ENCODE results near the gene LMTK3. TPM values are rescaled to one million over a fixed set of nuclear protein-coding genes. Genes with fewer than 3 reads are reported as not detected.
A peak's percentile ranks its signal among the peaks of the same experiment; 100 is the strongest.
"Not testable (repeated sequence)": the region's sequence is repeated elsewhere in the genome, so short reads cannot be mapped to it uniquely, and the experiment has no call there.

The LMTK3 gene
- total RNA-seq, 4 donors from 2014 or later = 2.1 to 7.8 (median 2.8) TPM

DNA sequence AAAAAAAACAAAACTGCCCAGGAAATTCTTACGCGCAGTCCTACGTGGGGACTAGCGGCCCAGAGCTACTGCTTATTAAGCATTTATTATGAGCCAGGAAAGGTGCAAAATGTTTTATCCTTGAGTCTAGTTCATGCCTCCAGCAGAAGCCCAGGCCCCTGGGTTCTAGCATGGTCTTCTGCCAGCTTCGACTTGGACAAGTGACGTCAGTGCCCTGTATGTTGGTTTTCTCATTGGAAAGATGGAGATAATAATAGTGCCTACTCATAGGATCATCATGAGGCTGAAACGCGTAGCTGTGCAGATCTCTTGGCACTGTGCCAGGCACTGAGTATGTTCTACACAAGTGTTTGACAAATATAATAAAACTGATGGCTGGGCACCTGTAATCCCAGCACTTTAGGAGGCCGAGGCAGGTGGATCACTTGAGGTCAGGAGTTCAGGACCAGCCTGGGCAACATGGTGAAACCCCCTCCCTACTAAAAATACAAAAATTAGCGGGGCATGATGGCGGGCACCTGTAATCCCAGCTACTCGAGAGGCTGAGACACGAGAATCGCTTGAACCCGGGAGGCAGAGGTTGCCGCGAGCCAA, 28.0 kb upstream of the LMTK3 start:
- no peaks in the 10 kb centered on the region for H3K27me3 ChIP-seq
- H3K27ac ChIP-seq = peak overlapping the region in 1 of 4 donors; percentile 36
- H3K4me1 ChIP-seq = peaks cover under 1 to 38% (median 7%) of the 10 kb centered on the region in 3 donors
- TF ChIP-seq, protein P1, sequence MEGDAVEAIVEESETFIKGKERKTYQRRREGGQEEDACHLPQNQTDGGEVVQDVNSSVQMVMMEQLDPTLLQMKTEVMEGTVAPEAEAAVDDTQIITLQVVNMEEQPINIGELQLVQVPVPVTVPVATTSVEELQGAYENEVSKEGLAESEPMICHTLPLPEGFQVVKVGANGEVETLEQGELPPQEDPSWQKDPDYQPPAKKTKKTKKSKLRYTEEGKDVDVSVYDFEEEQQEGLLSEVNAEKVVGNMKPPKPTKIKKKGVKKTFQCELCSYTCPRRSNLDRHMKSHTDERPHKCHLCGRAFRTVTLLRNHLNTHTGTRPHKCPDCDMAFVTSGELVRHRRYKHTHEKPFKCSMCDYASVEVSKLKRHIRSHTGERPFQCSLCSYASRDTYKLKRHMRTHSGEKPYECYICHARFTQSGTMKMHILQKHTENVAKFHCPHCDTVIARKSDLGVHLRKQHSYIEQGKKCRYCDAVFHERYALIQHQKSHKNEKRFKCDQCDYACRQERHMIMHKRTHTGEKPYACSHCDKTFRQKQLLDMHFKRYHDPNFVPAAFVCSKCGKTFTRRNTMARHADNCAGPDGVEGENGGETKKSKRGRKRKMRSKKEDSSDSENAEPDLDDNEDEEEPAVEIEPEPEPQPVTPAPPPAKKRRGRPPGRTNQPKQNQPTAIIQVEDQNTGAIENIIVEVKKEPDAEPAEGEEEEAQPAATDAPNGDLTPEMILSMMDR (IDR thresholded peaks at IDR 0.05) = no peak
- TF ChIP-seq POLR2A (IDR thresholded peaks at IDR 0.05) = no peak
- H3K4me3 ChIP-seq = no peak overlapping the region
- 59 to 60% methylated on average over 14 to 17 of the region's 17 CpGs for WGBS, 2 donors
- no peaks in the 10 kb centered on the region for H3K36me3 ChIP-seq
- intact Hi-C loops (cut with DNase I) = no loop called here
- no peak for DNase-seq
- H3K9me3 ChIP-seq = no peaks in the 10 kb centered on the region

DNA sequence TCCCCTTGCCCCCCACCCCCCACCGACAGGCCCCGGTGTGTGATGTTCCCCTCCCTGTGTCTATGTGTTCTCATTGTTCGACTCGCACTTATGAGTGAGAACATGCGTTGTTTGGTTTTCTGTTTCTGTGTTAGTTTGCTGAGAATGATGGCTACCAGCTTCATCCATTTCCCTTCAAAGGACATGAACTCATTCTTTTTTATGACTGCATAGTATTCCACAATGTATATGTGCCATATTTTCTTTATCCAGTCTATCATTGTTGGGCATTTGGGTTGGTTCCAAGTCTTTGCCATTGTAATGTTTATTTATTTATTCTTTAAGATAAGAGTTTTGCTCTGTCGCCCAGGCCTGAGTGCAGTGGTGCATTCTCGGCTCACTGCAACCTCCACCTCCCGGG, 26.4 kb upstream of the LMTK3 start:
- H3K36me3 ChIP-seq; H3K27ac ChIP-seq; intact Hi-C loops (cut with DNase I); H3K4me3 ChIP-seq; H3K9me3 ChIP-seq; H3K27me3 ChIP-seq; DNase-seq: not testable (repeated sequence)
- peaks cover 0 to 23% (median under 1%) of the 10 kb centered on the region in 3 donors for H3K4me1 ChIP-seq
- WGBS, 2 donors = 86 to 89% methylated on average over 7 of the region's 8 CpGs

DNA sequence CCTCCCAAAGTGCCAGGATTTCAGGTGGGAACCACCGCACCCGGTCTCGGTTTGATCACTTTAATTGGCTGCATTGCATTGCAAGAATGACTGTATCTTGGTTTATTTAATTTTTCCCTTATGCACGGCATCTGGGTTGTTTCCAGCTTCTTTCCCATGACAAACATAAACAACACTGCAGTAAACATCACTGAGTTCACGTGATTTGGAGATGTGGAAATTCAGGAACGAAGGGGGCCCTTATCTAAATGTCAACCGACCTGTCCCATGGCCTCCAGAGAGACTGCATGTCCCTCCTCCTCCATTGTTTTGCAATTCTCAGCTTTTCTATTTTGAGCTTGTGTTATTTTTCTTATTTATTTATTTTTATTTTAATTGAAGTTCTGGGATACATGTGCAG, 25.9 kb upstream of the LMTK3 start:
- H3K36me3 ChIP-seq = no peaks in the 10 kb centered on the region
- no peaks in the 10 kb centered on the region for H3K9me3 ChIP-seq
- intact Hi-C loops (cut with DNase I) = no loop called here
- 69 to 72% methylated on average over 7 of the region's 7 CpGs for WGBS, 2 donors
- H3K4me3 ChIP-seq = no peak overlapping the region
- TF ChIP-seq, protein P1 (IDR thresholded peaks at IDR 0.05) = no peak
- no peak for TF ChIP-seq POLR2A (IDR thresholded peaks at IDR 0.05)
- peaks cover 0 to 18% (median 0%) of the 10 kb centered on the region in 3 donors for H3K4me1 ChIP-seq
- no peaks in the 10 kb centered on the region for H3K27me3 ChIP-seq
- H3K27ac ChIP-seq = no peak overlapping the region
- no peak for DNase-seq

DNA sequence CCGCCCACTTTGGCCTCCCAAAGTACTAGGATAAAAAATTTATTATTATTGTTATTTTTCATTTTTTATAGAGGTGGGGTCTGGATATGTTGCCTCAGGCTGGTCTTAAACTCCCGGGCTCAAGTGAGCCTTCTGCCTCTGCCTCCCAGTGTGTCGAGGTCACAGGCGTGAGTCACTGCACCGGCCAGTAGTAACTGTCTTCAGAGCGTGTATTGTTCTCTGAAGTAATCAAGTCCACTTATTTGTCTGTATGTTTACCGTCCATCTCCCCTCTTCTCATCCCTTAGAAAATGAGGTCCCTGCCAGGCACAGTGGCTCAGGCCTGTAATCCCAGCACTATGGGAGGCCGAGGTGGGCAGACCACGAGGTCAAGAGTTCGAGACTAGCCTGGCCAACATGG, 22.1 kb upstream of the LMTK3 start:
- intact Hi-C loops (cut with DNase I) = no loop called here
- peaks cover 0 to 6% (median 0%) of the 10 kb centered on the region in 4 donors for H3K27me3 ChIP-seq
- no peak overlapping the region for H3K4me3 ChIP-seq
- no peaks in the 10 kb centered on the region for H3K36me3 ChIP-seq
- TF ChIP-seq, protein P1 (IDR thresholded peaks at IDR 0.05) = no peak
- TF ChIP-seq POLR2A (IDR thresholded peaks at IDR 0.05) = no peak
- H3K9me3 ChIP-seq = peaks cover 0 to 8% (median 3%) of the 10 kb centered on the region in 3 donors
- no peak overlapping the region for H3K27ac ChIP-seq
- no peaks in the 10 kb centered on the region for H3K4me1 ChIP-seq
- WGBS, 2 donors = 74 to 79% methylated on average over 9 to 10 of the region's 10 CpGs
- DNase-seq = no peak

DNA sequence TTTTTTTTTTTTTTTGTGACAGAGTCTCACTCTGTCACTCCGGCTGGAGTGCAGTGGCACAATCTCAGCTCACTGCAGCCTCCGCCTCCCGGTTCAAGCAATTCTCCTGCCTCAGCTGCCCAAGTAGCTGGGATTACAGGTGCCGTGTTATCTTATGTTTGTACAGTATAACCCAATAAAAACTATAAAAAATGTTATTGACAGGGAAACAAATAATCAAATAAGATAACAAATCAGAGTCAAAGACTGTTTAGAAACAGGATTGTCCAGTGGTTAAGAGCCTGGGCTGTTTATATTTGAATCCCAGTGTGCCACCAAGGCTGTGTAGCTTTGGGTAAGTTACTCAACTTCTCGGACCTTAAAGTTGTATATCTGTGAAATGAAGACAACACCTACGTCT, 19.1 kb upstream of the LMTK3 start:
- DNase-seq = no peak
- 72% methylated on average over 6 of the region's 6 CpGs for WGBS, 2 donors
- Histone ChIP-seq H3K27ac (no peak overlapping the region), H3K4me3 (no peak overlapping the region), H3K36me3 (no peaks in the 10 kb centered on the region), H3K27me3 (peaks cover 0 to 6% (median 0%) of the 10 kb centered on the region in 4 donors), H3K9me3 (peaks cover 0 to 32% (median 10%) of the 10 kb centered on the region in 3 donors), H3K4me1 (no peaks in the 10 kb centered on the region)
- TF ChIP-seq, protein P1 (IDR thresholded peaks at IDR 0.05) = no peak
- TF ChIP-seq POLR2A (IDR thresholded peaks at IDR 0.05) = no peak
- intact Hi-C loops (cut with DNase I) = no loop called here
